GM23248 (cell line): ENCODE data around the gene HOMER1. TPM values are rescaled to one million over a fixed set of nuclear protein-coding genes. Genes with fewer than 3 reads are reported as not detected.

ENCODE experiments used
- DNase-seq: peaks from one replicate; pipeline ENCODE4 v3.0.0-alpha.2; 2015
- H2AFZ ChIP-seq: fragments of 200-600 bp; sonication (generic); 2 replicates; pipeline ENCODE4 v1.6.1; 2016; ENCODE audit warnings: antibody characterized with exemption
- H3F3A ChIP-seq: fragments of 200-600 bp; sonication (generic); 2 replicates; pipeline ENCODE4 v1.6.1; 2016; ENCODE audit warnings: mild to moderate bottlenecking, antibody characterized with exemption, mixed run types; ENCODE audit not compliant: insufficient read depth
- H3K27ac ChIP-seq: fragments of 200-600 bp; sonication (generic); 2 replicates; pipeline ENCODE4 v1.5.1; 2016; ENCODE audit warnings: mild to moderate bottlenecking
- H3K27me3 ChIP-seq: fragments of 200-600 bp; sonication (generic); replicated peaks from 2 replicates; pipeline ENCODE4 v1.6.1; 2016; ENCODE audit warnings: mild to moderate bottlenecking; ENCODE audit not compliant: insufficient read depth
- H3K36me3 ChIP-seq: fragments of 200-600 bp; sonication (generic); 2 replicates; pipeline ENCODE4 v1.6.1; 2016; ENCODE audit warnings: low read depth, mild to moderate bottlenecking
- H3K4me1 ChIP-seq: fragments of 200-600 bp; sonication (generic); 2 replicates; pipeline ENCODE4 v1.6.1; 2016; ENCODE audit warnings: mild to moderate bottlenecking; ENCODE audit not compliant: insufficient read depth
- H3K4me2 ChIP-seq: fragments of 200-600 bp; sonication (generic); one replicate; pipeline ENCODE4 v1.6.1; 2016; ENCODE audit warnings: mild to moderate bottlenecking; ENCODE audit not compliant: unreplicated experiment
- H3K4me3 ChIP-seq: fragments of 200-600 bp; sonication (generic); 2 replicates; pipeline ENCODE4 v1.5.1; 2016; ENCODE audit warnings: mild to moderate bottlenecking
- H3K79me2 ChIP-seq: fragments of 200-600 bp; sonication (generic); 2 replicates; pipeline ENCODE4 v1.6.1; 2016; ENCODE audit warnings: mild to moderate bottlenecking; ENCODE audit not compliant: insufficient read depth
- H3K9ac ChIP-seq: fragments of 200-600 bp; sonication (generic); 2 replicates; pipeline ENCODE4 v1.6.1; 2016; ENCODE audit warnings: mild to moderate bottlenecking
- H3K9me2 ChIP-seq: fragments of 200-600 bp; sonication (generic); 2 replicates; pipeline ENCODE4 v1.6.1; 2016; ENCODE audit warnings: mixed run types, mild to moderate bottlenecking, moderate library complexity; ENCODE audit not compliant: insufficient read depth
- H3K9me3 ChIP-seq: fragments of 200-600 bp; sonication (generic); one replicate; pipeline ENCODE4 v1.6.1; 2017; ENCODE audit warnings: low read depth
- H4K20me1 ChIP-seq: fragments of 200-600 bp; sonication (generic); 2 replicates; pipeline ENCODE4 v1.6.0; 2016; ENCODE audit not compliant: insufficient read depth
- EZH2 ChIP-seq: fragments of 200-600 bp; sonication (generic); IDR thresholded peaks from 2 replicates; pipeline ENCODE4 v1.6.1; 2018; ENCODE audit warnings: antibody characterized with exemption, mild to moderate bottlenecking; ENCODE audit not compliant: insufficient read depth, poor library complexity, severe bottlenecking
- EZH2phosphoT487 ChIP-seq: fragments of 200-600 bp; sonication (generic); IDR thresholded peaks from 2 replicates; pipeline ENCODE4 v1.6.1; 2018; ENCODE audit warnings: antibody characterized with exemption, moderate library complexity, mild to moderate bottlenecking, low read depth; ENCODE audit not compliant: insufficient read depth
- WGBS, 2 experiments: methylation state at CpG; one replicate each; pipeline ENCODE4 v1.1.6; 2015 to 2017; ENCODE audit warnings: low lambda C conversion rate in 2 of 2, low coverage in 1 of 2; ENCODE audit errors: missing lambda C conversion rate in 2 of 2; 5-methylcytosine and 5-hydroxymethylcytosine counted together
- in situ Hi-C: fragments of 300-500 bp; cut with MboI; formaldehyde crosslinking; loops from 2 replicates; pipeline ENCODE4 v1.15.0; 2020
- polyA plus RNA-seq: library from polyadenylated mRNA; unstranded; fragments of >200 nt; fragmentation: Nextera tagmentation; extraction: Ambion mirVana; gene quantifications from 2 replicates; pipeline ENCODE4 v1.2.1, GENCODE V29; 2016
- total RNA-seq: library from RNA; depleted of rRNA; stranded (reverse); fragments of >200 nt; shearing (Covaris generic); gene quantifications from 2 replicates; pipeline ENCODE4 v1.2.3, GENCODE V29; 2014

Gene HOMER1
- total and polyA plus RNA-seq, 2 experiments from 2014 or later, result 5.3 to 6.1 TPM

DNA sequence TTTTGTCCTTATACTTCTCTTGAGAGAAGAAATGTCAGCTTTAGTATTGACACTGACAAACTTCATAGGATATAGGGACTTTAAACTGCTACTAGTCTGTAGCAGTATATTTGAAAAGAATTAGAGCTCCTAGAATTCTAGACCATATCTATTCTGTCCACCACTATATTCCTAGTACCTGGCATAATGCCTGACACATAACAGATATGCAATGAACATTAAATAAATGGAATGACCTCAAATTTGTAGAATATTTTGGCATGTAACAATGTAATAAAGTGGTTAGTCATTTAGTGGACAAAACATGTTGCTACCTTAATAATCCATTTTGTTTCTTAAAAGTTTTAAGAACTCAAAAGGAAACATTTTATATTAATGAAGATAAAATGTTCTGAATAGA is 57.5 kb downstream of the HOMER1 start:
- in situ Hi-C loops, result loop anchor here (25.0 kb wide), 1 partner anchor 194 kb away; no protein-coding TSS in a partner anchor
- H3K27ac ChIP-seq, result no peak overlapping the region
- H3K36me3 ChIP-seq, result no peaks in the 10 kb centered on the region
- H4K20me1 ChIP-seq, result no peaks in the 10 kb centered on the region
- H3K4me1 ChIP-seq, result no peaks in the 10 kb centered on the region
- no peak overlapping the region for H3K4me2 ChIP-seq
- H3F3A ChIP-seq, result no peaks in the 10 kb centered on the region
- H3K4me3 ChIP-seq, result no peak overlapping the region
- TF ChIP-seq EZH2phosphoT487, result no peak
- no peak for TF ChIP-seq EZH2
- DNase-seq, result no peak
- no peaks in the 10 kb centered on the region for H3K27me3 ChIP-seq
- no peaks in the 10 kb centered on the region for H3K79me2 ChIP-seq
- no peaks in the 10 kb centered on the region for H3K9me2 ChIP-seq
- no peak overlapping the region for H2AFZ ChIP-seq
- no peak overlapping the region for H3K9ac ChIP-seq
- no peaks in the 10 kb centered on the region for H3K9me3 ChIP-seq

DNA sequence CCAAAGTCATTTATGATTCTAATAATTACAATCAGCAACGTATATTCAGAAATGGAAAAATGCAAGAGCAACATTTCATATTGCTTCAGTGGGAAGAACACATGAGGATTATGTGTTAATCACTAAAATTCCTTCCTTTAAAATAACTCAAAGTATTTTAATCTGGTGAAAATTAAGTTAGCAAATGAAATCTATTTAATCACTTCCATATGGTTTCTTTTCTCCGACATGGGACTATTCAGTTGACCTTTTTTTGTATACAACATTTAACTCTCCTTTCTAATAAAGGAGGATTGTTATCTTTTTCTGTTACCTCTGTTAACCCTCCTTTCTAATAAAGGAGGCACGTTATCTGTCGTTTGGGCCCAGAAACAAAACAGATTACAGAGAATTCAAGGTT is 59.9 kb downstream of the HOMER1 start:
- no peaks in the 10 kb centered on the region for H3K9me3 ChIP-seq
- H2AFZ ChIP-seq, result no peak overlapping the region
- H3K9me2 ChIP-seq, result no peaks in the 10 kb centered on the region
- H3K4me2 ChIP-seq, result no peak overlapping the region
- no peak for TF ChIP-seq EZH2
- no peak for TF ChIP-seq EZH2phosphoT487
- H3K27me3 ChIP-seq, result no peaks in the 10 kb centered on the region
- in situ Hi-C loops, result loop anchor here (25.0 kb wide), 1 partner anchor 192 kb away; no protein-coding TSS in a partner anchor
- no peaks in the 10 kb centered on the region for H4K20me1 ChIP-seq
- DNase-seq, result no peak
- no peak overlapping the region for H3K27ac ChIP-seq
- no peak overlapping the region for H3K9ac ChIP-seq
- H3K4me1 ChIP-seq, result peaks cover 4% of the 10 kb centered on the region
- 66 to 69% methylated on average over 4 of the region's 4 CpGs for WGBS, 2 experiments
- no peaks in the 10 kb centered on the region for H3K79me2 ChIP-seq
- no peak overlapping the region for H3K4me3 ChIP-seq
- H3K36me3 ChIP-seq, result no peaks in the 10 kb centered on the region
- H3F3A ChIP-seq, result peaks cover 5% of the 10 kb centered on the region

GRCh38 chr5:79448336-79448735 is 65.6 kb downstream of the HOMER1 start:
- Histone ChIP-seq H3K9me3 (no peaks in the 10 kb centered on the region), H3K27ac (peak overlapping the region; percentile 31; the same call in 1 of the 2 replicates), H3K36me3 (no peaks in the 10 kb centered on the region), H3K4me1 (peaks cover 17% of the 10 kb centered on the region), H3K4me3 (peak overlapping the region; percentile 28), H3F3A (peaks cover 14% of the 10 kb centered on the region), H3K27me3 (no peaks in the 10 kb centered on the region), H3K9me2 (no peaks in the 10 kb centered on the region), H3K4me2 (peak overlapping the region; percentile 55), H3K9ac (no peak overlapping the region), H2AFZ (peak overlapping the region; percentile 23; the same call in 1 of the 2 replicates), H4K20me1 (no peaks in the 10 kb centered on the region), H3K79me2 (no peaks in the 10 kb centered on the region)
- peak; percentile 58 for DNase-seq
- 29 to 31% methylated on average over 2 of the region's 2 CpGs for WGBS, 2 experiments
- TF ChIP-seq EZH2 (no peak), EZH2phosphoT487 (no peak)
- in situ Hi-C loops, result no loop called here

- in situ Hi-C loops, result no loop called here
- no peaks in the 10 kb centered on the region for H3K9me3 ChIP-seq
- TF ChIP-seq EZH2phosphoT487, result no peak
- TF ChIP-seq EZH2, result no peak
- H3K4me1 ChIP-seq, result peaks cover 13% of the 10 kb centered on the region
- peak overlapping the region; percentile 27 for H3K4me2 ChIP-seq
- H3K27ac ChIP-seq, result peak overlapping the region; percentile 25
- no peak overlapping the region for H3K9ac ChIP-seq
- no peaks in the 10 kb centered on the region for H3K9me2 ChIP-seq
- peaks cover 17% of the 10 kb centered on the region for H3F3A ChIP-seq
- DNase-seq, result peak; percentile 38
- H2AFZ ChIP-seq, result no peak overlapping the region
- H3K79me2 ChIP-seq, result no peaks in the 10 kb centered on the region
- no peaks in the 10 kb centered on the region for H4K20me1 ChIP-seq
- no peak overlapping the region for H3K4me3 ChIP-seq
- H3K36me3 ChIP-seq, result no peaks in the 10 kb centered on the region
- no peaks in the 10 kb centered on the region for H3K27me3 ChIP-seq
- 71 to 77% methylated on average over 2 of the region's 2 CpGs for WGBS, 2 experiments
Measured at GRCh38 chr5:79436821-79437220, 77.1 kb downstream of the HOMER1 start.

DNA sequence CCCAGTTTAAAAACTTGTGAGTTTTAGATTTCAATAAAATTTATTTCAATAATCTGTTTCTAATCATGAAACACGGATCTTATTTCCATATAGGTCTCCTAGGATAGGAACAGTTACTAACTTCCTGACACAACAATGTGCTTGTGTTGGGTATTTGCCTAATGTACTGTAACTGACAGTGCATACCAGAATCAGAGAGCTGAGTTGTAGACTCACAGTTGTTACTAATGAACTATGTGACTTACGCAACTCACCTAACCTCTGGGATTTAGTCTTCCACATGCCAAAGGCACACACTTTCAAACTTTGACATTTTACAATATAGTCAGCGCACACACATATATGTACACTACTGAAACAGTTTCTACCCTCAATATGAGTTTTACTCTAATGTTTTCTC is 77.7 kb downstream of the HOMER1 start:
- H3K9me2 ChIP-seq, result no peaks in the 10 kb centered on the region
- H3K4me1 ChIP-seq, result peaks cover 13% of the 10 kb centered on the region
- H3K9me3 ChIP-seq, result no peaks in the 10 kb centered on the region
- DNase-seq, result peak; percentile 77
- no peaks in the 10 kb centered on the region for H4K20me1 ChIP-seq
- H3F3A ChIP-seq, result peaks cover 17% of the 10 kb centered on the region
- H2AFZ ChIP-seq, result no peak overlapping the region
- H3K9ac ChIP-seq, result no peak overlapping the region
- no peaks in the 10 kb centered on the region for H3K36me3 ChIP-seq
- no peak overlapping the region for H3K4me3 ChIP-seq
- peak overlapping the region; percentile 25 for H3K27ac ChIP-seq
- in situ Hi-C loops, result no loop called here
- WGBS, 2 experiments, result 64 to 67% methylated on average over 3 of the region's 3 CpGs
- H3K4me2 ChIP-seq, result peak overlapping the region; percentile 27
- no peaks in the 10 kb centered on the region for H3K27me3 ChIP-seq
- no peak for TF ChIP-seq EZH2
- TF ChIP-seq EZH2phosphoT487, result no peak
- H3K79me2 ChIP-seq, result no peaks in the 10 kb centered on the region
